ENCODE data around the gene UBE2H.

- TF ChIP-seq CTCF (IDR thresholded peaks at IDR 0.05), result no peak
- no peak for TF ChIP-seq POLR2A (IDR thresholded peaks at IDR 0.05)
- no peak for TF ChIP-seq EP300 (IDR thresholded peaks at IDR 0.05; ENCODE audit: low read depth)
- TF ChIP-seq POLR2AphosphoS5 (IDR thresholded peaks at IDR 0.05), result no peak
Observed at GRCh38 chr7:129886818-129887186, 66.0 kb downstream of the UBE2H start.
